ENCODE data around the gene PLAGL2.
"Not testable (repeated sequence)": the region's sequence is repeated elsewhere in the genome, so short reads cannot be mapped to it uniquely, and the experiment has no call there.

Gene PLAGL2

DNA sequence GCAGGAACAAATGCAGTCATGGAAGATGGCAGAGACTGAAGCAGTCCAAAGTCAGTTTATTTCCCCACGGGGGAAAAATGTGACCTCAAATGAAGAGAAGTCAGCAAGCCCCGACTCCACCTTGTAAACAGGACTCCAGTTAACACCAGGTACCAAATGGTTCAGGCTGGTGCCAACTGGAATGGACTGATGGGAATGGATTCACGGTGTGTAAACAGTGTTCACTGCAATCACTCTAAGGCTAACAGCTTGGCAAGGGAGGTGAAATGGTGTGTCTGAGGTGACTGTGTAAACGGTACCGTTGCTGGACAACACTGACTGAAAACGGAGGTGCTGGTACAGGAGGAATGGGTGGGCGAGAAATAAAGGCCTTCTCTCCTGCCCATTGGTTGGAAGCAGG lies 12.0 kb downstream of the PLAGL2 start:
- DNase-seq (ENCODE audit: low read depth), result no peak
- H3K4me3 ChIP-seq (replicated peaks; ENCODE audit: low read depth, low read length), result no peak overlapping the region
- TF ChIP-seq, protein P1, sequence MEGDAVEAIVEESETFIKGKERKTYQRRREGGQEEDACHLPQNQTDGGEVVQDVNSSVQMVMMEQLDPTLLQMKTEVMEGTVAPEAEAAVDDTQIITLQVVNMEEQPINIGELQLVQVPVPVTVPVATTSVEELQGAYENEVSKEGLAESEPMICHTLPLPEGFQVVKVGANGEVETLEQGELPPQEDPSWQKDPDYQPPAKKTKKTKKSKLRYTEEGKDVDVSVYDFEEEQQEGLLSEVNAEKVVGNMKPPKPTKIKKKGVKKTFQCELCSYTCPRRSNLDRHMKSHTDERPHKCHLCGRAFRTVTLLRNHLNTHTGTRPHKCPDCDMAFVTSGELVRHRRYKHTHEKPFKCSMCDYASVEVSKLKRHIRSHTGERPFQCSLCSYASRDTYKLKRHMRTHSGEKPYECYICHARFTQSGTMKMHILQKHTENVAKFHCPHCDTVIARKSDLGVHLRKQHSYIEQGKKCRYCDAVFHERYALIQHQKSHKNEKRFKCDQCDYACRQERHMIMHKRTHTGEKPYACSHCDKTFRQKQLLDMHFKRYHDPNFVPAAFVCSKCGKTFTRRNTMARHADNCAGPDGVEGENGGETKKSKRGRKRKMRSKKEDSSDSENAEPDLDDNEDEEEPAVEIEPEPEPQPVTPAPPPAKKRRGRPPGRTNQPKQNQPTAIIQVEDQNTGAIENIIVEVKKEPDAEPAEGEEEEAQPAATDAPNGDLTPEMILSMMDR (IDR thresholded peaks at IDR 0.05; ENCODE audit: low read length, missing control alignments), result no peak

DNA sequence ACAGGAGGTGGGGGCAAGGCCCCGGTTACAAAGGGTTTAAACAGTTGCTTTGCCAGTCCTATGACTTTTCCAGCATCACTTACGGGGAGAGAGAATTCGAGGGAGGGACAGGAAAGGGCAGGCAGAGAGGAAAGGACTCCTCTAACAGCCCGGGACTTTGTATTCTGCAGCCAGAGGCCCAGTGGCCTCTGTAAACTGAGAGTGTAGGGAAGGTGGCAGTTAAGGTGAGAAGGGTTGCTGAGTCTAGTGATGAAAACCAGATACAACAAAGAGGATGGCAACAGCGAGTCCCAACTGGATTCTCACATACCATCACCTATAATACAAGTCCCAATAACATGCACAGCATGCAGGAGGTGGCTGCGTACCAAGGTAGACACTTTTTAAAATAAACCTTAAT lies 13.5 kb downstream of the PLAGL2 start:
- H3K4me3 ChIP-seq (replicated peaks; ENCODE audit: low read depth, low read length), result no peak overlapping the region
- TF ChIP-seq, protein P1 (IDR thresholded peaks at IDR 0.05; ENCODE audit: low read length, missing control alignments), result no peak
- no peak for DNase-seq (ENCODE audit: low read depth)

DNA sequence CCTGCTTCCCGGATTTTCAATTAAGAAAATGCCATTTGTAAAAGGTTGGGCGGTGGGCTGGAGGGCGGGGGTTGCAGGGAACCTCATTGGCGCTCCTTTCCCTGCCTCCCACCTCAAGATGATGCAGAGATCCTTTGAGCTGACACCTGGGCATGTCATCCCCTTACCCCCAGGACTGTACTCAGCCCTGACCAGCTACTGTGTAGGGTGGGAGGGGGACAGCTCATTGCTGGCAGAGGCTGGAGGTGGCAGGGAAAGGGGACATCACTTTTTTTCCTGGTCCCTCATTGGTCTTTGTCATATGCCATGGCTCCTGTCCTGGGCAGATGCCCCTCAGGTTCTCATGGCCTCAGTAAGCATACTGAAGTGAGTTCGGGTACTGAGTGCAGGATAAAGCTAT lies 14.2 kb downstream of the PLAGL2 start:
- H3K4me3 ChIP-seq (replicated peaks; ENCODE audit: low read depth, low read length); DNase-seq (ENCODE audit: low read depth): not testable (repeated sequence)

DNA sequence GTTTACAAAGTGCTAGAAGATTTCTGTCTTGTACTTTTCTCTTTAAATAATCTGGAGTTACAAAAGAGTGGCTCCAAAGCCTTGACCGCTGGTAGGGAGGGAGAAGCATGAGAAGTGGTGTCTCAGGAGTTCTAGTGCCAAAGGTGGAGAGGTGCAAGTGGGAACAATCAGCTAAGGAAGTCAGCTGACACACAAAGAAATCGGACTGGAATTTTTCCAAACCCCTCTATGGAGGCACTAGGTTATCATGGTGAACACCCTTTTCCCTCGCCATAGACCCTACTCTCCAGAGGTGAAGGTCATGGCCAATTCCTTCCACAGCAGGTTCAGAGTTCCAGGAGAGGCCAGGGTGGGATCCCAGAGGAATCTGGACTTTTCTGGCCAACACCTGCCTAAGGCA lies 14.8 kb downstream of the PLAGL2 start:
- H3K4me3 ChIP-seq (replicated peaks; ENCODE audit: low read depth, low read length), result no peak overlapping the region
- TF ChIP-seq, protein P1 (IDR thresholded peaks at IDR 0.05; ENCODE audit: low read length, missing control alignments), result no peak
- DNase-seq (ENCODE audit: low read depth), result no peak

DNA sequence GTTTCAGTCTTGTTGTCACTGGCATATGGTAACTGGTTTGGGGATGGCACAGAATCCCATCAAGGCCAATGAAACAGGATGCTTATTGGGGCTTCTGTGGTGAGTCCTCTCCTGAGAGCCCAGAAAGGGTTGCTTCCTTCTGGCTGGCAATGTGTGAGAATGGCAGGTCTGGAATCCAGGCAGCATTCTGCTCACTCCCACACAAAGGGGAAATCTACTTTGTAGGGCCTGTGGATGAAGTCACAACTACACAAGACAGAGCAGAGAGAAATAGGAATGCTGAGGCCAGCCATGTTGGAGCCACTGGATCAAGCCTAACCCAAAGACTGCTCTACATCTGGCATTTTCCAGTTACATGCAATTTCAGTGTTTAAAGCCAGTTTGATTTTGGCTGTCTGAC lies 15.7 kb downstream of the PLAGL2 start:
- DNase-seq (ENCODE audit: low read depth), result peak; percentile 65
- H3K4me3 ChIP-seq (replicated peaks; ENCODE audit: low read depth, low read length), result no peak overlapping the region
- TF ChIP-seq, protein P1 (IDR thresholded peaks at IDR 0.05; ENCODE audit: low read length, missing control alignments), result no peak

DNA sequence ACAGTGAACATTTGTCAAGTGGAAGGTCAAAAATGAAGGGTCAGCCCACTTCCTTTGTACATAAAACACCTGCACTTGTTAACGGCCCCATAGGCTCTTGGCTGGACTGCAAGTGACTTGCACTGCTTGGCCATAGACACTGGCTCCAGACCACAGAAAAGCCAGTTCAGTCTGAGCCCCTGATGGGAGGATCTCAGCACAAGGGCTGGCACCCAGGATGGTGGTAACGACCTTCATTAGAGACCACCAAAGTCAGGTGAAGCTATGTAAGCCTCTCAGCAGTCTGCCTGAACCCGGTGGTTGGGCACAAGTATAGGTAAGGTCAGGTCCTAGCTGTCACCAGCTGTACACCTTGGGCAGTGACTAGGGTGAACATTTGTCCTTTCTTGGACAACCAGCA lies 16.1 kb downstream of the PLAGL2 start:
- H3K4me3 ChIP-seq (replicated peaks; ENCODE audit: low read depth, low read length), result no peak overlapping the region
- TF ChIP-seq, protein P1 (IDR thresholded peaks at IDR 0.05; ENCODE audit: low read length, missing control alignments), result no peak
- no peak for DNase-seq (ENCODE audit: low read depth)

DNA sequence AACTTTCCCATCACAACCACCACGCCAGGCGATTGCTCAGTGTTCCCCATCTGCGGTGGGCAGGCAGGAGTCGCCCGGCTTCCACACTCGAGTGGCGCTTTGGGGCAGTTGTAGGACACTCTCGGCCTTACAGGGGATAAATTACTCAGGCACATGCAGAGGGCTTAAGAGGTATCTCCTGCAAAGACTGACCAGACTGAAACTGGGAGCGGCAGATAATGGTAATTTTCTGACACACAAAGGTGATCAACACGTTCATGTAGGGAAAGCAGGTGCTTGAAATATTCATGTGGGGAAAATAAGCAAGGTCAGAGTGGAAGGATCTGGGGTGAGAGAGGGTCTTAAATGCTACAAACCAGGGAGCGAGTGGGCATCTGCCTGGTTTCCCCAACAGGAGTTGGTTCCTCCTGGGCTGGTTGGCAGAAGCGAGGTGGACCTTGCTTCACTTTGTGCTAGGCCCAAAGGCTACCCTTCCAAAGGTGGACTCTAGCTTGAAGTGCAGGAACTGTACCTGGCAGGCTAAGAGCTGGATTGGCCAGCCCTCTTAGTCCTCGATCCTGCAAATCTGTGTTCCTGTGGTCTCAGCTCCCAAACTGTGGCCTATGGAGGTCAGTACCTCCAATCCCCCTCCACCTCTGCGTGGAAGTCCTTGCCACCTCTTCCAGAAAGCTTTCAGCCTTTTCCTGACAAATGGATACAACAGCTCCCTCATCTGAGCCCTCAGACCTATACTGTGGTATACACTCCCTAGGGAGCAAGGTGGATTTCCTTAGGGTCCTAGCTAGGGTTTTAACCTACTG lies 16.7 kb downstream of the PLAGL2 start:
- peak overlapping the region; percentile 52 for H3K4me3 ChIP-seq (replicated peaks; ENCODE audit: low read depth, low read length)
- DNase-seq (ENCODE audit: low read depth), result no peak
- TF ChIP-seq, protein P1 (IDR thresholded peaks at IDR 0.05; ENCODE audit: low read length, missing control alignments), result no peak

Data from fibroblast of pulmonary artery (primary cell).